Smooth muscle cell of the brain vasculature (primary cell): ENCODE results near the gene FKBP4.
"Not testable (repeated sequence)": the region's sequence is repeated elsewhere in the genome, so short reads cannot be mapped to it uniquely, and the experiment has no call there.

ENCODE experiments used
- DNase-seq: peaks from one replicate; pipeline ENCODE4 v3.0.0-alpha.2; 2012; ENCODE audit warnings: low read depth, low spot score

The FKBP4 gene, protein sequence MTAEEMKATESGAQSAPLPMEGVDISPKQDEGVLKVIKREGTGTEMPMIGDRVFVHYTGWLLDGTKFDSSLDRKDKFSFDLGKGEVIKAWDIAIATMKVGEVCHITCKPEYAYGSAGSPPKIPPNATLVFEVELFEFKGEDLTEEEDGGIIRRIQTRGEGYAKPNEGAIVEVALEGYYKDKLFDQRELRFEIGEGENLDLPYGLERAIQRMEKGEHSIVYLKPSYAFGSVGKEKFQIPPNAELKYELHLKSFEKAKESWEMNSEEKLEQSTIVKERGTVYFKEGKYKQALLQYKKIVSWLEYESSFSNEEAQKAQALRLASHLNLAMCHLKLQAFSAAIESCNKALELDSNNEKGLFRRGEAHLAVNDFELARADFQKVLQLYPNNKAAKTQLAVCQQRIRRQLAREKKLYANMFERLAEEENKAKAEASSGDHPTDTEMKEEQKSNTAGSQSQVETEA

GRCh38 chr12:2794736-2795289, at the start of gene FKBP4:
FKBP4 (plus strand) TSS chr12:2794970; CDS start chr12:2795140, 170 bp downstream.
- no peak for DNase-seq

GRCh38 chr12:2745655-2746054, 49.1 kb upstream of the FKBP4 start:
- no peak for DNase-seq

DNA sequence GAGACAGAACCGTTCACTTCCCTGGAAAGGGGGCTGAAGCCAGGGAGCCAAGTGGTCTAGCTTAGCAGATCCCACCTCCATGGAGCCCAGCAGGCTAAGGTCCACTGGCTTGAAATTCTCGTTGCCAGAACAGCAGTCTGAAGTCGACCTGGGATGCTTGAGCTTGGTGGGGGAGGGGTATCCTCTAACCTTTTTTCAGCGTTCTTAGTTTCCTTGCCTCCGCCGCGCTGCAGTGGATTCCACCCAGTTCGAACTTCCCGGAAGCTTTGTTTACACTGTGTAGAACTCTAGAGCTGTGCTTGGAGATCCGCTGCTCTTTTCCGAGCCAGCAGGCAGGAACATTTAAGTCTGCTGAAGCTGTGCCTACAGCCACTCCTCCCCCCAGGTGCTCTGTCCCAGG, 45.2 kb upstream of the FKBP4 start:
- DNase-seq, result no peak

DNA sequence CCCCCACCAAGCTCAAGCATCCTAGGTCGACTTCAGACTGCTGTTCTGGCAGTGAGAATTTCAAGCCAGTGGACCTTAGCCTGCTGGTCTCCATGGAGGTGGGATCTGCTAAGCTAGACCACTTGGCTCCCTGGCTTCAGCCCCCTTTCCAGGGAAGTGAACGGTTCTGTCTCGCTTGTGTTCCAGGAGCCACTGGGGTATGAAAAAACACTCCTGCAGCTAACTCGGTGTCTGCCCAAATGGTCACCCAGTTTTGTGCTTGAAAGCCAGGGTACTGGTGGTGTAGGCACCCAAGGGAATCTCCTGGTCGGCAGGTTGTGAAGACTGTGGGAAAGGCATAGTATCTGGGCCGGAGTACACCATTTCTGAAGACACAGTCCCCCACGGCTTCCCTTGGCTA, 44.6 kb upstream of the FKBP4 start:
- DNase-seq, result no peak

DNA sequence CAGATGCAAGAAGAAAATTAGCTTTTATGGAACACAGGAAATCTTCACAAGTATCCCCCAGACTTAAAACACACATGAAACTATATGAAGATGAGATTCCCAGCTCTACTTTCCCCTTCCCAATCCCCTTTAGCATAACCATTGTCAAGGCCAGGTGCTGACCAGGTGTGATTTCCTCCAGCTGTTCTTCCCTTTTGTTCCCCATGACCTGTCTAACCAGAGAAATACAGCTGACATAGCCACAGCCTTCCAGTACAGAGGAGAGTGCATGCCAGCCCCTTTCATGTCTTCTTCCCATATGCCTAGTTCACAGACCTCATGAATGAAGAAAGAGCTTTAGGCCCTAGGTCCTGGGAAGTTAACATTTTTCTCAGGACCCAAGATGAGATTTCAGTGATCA, 43.5 kb upstream of the FKBP4 start:
- DNase-seq, result no peak

- DNase-seq, result no peak
Measured at GRCh38 chr12:2751686-2752085, 43.1 kb upstream of the FKBP4 start.

- peak; percentile 17 for DNase-seq
Measured at GRCh38 chr12:2752676-2753371, 41.9 kb upstream of the FKBP4 start.

DNA sequence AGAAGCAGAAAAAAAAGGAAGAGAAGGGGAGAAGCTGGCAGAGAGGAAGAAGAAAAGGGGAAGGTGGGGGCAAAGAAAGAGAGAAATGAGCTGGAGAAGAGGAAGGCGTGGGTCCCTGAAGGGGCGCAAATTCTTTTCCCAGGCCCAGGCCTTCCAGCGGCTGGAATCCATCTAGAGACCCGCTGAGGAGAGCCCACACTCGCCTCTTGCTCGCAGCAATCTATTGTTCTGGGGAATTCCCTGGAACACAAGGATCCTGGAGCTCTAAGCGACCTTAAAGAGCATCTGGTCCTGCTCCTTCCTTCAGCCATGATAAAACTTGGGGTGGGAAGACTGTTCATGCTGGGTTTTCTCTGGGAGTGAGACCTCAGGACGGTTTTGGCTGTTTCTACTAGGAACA, 41.2 kb upstream of the FKBP4 start:
- no peak for DNase-seq

- no peak for DNase-seq
Measured at GRCh38 chr12:2754208-2754607, 40.6 kb upstream of the FKBP4 start.

DNA sequence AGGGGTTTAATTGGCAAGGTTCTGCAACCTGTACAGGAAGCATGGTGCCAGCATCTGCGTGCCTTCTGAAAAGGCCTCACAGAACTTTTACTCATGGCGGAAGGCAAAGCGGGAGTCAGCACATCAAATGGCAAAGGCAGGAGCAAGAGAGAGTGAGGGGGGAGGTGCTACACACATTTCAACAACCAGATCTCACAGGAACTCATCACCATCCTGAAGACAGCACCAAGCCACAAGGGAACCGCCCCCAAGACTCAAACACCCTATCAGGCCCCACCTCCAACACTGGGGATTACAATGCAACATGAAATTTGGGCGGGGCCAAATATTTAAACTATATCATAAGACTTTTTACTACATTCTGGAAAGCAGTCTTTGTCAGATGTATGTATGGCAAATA, 38.0 kb upstream of the FKBP4 start:
- no peak for DNase-seq

DNA sequence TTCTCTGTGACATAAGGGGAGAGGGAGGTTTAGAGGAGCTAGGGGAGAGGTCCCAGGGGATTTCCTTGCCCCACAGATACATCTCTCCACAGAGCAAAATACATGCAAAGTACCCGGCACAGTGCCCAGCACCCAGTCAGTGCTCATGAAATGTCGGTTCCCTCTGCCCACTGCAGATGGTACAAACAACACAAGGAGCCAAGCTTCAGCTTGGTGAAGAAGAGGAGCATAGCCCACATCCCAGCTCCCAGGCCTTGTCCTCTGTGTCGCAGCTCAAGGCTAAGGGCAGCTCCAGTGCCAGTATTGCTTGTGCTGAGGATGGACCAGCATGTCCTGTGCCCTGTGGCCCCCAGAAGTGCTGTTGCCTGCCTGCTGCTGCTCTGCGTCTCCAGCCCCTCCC, 35.0 kb upstream of the FKBP4 start:
- no peak for DNase-seq

GRCh38 chr12:2764398-2764797, 30.4 kb upstream of the FKBP4 start:
- no peak for DNase-seq

GRCh38 chr12:2765052-2765451, 29.7 kb upstream of the FKBP4 start:
- DNase-seq, result no peak

DNA sequence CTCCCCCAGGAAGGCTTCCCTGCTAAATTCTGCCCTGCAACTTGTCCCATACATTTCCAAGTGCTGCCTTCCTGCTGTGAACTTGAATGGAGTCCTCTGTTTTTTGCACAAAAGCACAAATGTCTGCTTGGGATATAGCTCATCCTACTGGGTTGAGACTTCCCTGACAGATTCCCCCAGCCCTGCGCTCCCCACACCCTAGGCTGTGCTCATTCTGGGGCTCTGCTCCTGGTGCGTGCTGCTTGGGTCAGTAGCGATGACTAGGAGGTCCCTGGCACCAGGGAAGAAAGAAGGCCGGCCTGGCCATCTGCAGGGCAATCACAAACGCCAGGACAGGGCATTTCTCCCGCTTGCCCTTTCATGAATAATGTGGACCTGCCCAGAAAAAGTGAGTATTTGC, 29.2 kb upstream of the FKBP4 start:
- no peak for DNase-seq

- no peak for DNase-seq
Measured at GRCh38 chr12:2768224-2768961, 26.4 kb upstream of the FKBP4 start.

- no peak for DNase-seq
Measured at GRCh38 chr12:2769866-2770533, 24.8 kb upstream of the FKBP4 start.

DNA sequence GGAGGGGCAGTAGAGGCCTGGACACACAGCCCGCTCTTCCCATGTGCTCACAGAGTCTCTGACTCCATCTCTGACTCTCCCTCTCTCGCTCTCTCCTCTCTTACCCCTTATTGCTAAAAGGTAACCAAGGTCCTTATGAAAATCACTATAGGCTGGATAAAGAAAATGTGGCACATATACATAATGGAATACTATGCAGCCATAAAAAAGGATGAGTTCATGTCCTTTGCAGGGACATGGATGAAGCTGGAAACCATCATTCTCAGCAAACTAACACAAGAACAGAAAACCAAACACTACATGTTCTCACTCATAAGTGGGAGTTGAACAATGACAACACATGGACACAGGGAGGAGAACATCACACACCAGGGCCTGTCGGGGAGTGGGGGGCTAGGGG, 24.2 kb upstream of the FKBP4 start:
- DNase-seq, result not testable (repeated sequence)

DNA sequence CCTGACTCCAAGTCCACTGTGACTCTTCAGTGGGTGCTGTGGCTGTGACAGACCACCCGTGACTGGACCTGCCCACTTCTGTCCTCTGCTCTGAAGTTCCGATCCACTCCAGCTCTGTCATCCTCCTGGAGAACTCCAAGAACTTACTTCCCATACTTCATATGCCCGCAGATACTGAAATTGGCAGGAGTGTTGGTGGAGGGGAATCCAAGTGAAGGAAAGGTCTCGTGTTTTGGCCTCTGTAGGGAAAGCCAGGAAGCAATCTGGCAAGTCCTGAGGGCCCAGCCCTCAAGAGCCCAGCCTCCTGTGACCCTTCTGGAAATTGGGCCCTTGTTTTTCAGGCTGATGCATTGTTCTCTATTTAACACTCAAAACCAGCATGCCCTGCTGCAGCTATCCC, 22.4 kb upstream of the FKBP4 start:
- no peak for DNase-seq

DNA sequence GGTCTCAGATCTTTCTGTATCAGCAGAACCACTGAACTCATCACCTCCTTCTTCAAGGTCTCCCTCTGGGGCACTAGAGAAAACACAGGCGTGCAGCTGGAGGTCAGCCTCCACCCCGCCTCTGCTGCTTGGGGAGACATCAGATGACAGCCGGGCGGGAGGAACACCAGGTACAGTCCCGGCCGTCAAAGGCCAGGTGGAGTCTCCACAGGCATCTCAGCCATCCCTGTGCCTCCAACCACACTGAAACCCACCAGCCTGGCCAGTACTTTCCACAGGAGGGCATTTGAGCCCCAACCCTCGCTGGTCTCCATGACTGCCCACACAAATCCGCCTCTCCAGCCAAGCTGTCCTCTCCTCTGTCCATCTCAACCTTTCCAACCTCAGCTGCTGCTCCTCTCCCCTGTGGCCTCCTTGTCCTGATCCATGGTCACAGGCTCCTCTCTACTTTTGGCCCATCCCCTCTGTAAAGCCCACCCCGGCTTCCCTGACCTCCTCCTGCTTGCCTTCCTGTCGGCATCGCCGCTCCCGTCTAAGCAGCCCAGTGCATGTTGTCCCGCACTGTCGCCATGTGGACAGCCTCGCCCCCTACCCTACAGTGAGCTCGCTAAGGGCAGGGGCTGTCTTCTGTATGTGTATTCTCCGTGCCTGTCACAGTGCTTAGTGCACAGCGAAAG, 21.4 kb upstream of the FKBP4 start:
- no peak for DNase-seq

DNA sequence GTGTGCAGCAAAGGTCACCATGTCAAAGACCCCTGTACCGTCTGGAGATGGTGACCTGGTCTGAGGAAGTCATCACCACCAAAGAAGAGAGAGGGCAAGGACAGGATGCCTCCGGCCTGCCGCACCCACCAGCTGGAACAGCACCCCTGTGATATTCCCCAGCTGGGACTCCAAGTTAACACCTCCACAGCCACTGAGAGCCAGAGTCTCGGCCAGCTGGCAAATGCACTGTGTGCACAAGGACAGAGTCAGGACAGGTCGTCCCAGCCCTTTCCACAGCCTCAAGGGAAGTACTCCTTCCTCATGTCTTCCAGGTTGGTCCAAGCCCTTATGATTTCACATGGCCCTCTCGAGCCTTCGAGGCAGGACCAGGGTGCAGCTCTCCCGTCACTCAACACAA, 19.3 kb upstream of the FKBP4 start:
- no peak for DNase-seq
